ENCODE measurements around the gene MYT1.

DNA sequence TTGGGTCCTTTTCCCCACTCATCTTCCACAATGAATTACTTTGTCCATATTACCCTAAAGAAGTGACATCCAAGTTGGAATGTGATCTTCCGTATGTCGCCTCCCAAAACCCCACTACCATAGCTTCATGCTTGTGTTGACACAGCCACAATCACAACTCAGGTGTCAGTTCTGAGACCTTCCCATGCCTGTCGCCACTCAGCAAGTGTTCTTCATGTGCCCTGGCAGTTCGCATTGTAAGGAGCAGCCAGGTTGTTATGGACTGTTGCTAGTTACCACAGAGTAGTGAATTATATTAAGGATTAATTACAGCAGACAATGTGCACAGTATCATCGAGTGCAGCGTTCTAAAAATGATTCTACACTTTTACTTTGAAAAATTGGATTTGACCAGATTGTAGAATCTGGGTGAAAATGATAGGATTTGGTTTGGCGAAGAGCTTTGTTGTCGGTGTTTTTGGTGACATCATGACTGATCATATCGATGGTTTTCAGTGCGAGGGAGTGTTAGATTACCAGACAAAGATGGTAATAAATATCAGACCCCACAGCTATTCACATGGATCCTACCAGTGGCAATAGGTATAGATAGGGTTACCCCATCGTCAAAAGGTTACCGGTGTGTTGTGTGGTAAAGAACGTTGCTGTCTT, 93.0 kb downstream of the MYT1 start:
- TF ChIP-seq, protein P1, sequence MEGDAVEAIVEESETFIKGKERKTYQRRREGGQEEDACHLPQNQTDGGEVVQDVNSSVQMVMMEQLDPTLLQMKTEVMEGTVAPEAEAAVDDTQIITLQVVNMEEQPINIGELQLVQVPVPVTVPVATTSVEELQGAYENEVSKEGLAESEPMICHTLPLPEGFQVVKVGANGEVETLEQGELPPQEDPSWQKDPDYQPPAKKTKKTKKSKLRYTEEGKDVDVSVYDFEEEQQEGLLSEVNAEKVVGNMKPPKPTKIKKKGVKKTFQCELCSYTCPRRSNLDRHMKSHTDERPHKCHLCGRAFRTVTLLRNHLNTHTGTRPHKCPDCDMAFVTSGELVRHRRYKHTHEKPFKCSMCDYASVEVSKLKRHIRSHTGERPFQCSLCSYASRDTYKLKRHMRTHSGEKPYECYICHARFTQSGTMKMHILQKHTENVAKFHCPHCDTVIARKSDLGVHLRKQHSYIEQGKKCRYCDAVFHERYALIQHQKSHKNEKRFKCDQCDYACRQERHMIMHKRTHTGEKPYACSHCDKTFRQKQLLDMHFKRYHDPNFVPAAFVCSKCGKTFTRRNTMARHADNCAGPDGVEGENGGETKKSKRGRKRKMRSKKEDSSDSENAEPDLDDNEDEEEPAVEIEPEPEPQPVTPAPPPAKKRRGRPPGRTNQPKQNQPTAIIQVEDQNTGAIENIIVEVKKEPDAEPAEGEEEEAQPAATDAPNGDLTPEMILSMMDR (IDR thresholded peaks at IDR 0.05): no peak
- TF ChIP-seq POLR2A (IDR thresholded peaks at IDR 0.05): no peak
